ENCODE data around the gene NEURL1B. TPM values are rescaled to one million over a fixed set of nuclear protein-coding genes. Genes with fewer than 3 reads are reported as not detected.

NEURL1B gene
- total RNA-seq, 1 experiment from 2014 or later: 15.4 TPM

DNA sequence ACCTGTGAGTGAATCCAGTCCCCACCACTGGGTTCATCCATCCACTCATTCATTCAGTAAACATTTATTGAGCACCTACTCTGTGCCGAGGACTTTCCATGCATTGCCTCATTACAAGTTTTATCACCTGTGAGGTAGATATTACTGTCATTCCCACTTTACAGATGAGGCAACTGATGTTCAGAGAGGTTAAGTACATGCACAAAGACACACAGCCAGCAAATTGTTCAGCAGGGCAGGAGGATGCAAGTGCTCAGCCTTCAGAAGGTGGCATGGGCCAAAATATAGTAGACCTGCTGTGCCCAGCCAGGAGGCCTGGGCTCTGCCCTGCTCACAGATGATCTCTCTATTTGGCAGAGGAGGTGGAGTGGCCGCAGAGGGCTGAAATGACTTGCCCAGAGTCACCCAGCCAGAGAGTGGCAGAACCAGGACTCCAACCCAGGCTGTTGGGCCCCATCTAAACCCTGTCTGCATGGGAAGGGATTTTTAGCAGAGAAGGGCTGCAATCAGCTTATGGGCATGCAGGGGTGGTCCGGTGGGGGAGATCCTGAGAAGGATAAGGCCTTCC, 7.6 kb upstream of the NEURL1B start:
- no peaks in the 10 kb centered on the region for H3K4me1 ChIP-seq (replicated peaks)
- no peak overlapping the region for H3K4me3 ChIP-seq
- no peaks in the 10 kb centered on the region for H3K9me3 ChIP-seq (replicated peaks)
- DNase-seq (ENCODE audit: low read depth in 1 of 2, low spot score in 2 of 2): no peak
- H3K36me3 ChIP-seq: no peaks in the 10 kb centered on the region
- no peak overlapping the region for H3K27ac ChIP-seq
- H3K27me3 ChIP-seq (replicated peaks): peaks cover 6% of the 10 kb centered on the region; the same call in 1 of the 2 replicates

DNA sequence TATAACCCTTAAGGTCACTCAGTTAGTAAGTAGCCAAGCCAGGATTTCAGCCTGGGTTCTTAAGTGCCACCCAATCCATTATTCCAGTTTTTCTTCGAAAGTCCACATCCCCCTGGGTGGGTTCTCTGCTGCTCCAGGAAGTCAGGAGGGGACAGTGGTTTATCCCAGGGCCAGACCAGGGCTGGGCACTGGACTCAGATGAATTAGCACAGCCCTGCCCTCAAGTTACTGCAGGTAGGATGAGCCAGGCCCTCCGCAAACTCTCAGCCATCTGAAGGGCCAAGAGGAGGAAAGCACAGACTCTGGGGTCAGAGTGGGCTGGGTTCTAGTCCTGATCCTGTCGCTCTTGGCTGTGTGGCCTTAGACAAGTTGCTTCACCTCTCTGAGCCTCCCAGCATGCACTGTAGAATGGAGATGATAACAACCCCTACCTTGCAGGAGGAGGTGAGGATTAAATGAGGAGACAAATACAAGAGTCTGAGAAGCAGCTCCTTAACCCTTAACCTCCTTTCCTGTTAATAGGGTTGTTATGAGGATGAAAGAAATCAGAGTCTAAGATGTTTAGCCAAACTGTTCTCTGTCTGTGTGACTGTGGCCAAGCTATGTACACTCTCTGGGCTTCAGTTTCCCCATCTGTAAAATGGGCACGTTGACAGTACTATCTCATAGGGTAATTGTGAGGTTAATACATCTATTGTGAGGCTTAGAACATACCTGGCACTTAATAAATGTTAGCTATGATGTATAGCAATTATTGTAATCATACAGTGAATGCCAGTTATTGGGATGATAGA, 6.8 kb upstream of the NEURL1B start:
- Histone ChIP-seq H3K4me3 (no peak overlapping the region), H3K36me3 (no peaks in the 10 kb centered on the region), H3K27me3 (replicated peaks) (peaks cover 3% of the 10 kb centered on the region; the same call in 1 of the 2 replicates), H3K4me1 (replicated peaks) (no peaks in the 10 kb centered on the region), H3K9me3 (replicated peaks) (no peaks in the 10 kb centered on the region), H3K27ac (no peak overlapping the region)
- no peak for DNase-seq (ENCODE audit: low read depth in 1 of 2, low spot score in 2 of 2)

DNA sequence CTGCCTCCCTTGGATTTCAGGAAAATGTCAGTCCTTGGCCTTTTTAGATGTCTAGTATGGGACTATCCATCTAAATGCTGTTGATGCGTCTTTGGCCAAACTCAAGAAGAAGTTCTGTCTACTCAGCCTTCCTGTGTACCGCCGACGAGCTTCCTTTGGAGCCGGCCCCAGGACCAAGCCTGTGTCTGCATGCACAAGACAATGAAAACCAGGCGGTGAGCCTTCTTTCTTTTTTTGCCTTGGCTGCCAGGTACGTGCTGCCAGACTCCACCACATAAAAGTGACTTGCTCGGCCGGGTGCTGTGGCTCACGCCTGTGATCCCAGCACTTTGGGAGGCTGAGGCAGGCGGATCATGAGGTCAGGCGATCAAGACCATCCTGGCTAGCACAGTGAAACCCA, 6.0 kb upstream of the NEURL1B start:
- DNase-seq (ENCODE audit: low read depth in 1 of 2, low spot score in 2 of 2): no peak
- no peaks in the 10 kb centered on the region for H3K4me1 ChIP-seq (replicated peaks)
- H3K9me3 ChIP-seq (replicated peaks): no peaks in the 10 kb centered on the region
- no peaks in the 10 kb centered on the region for H3K36me3 ChIP-seq
- H3K27ac ChIP-seq: no peak overlapping the region
- H3K4me3 ChIP-seq: no peak overlapping the region
- H3K27me3 ChIP-seq (replicated peaks): no peaks in the 10 kb centered on the region

DNA sequence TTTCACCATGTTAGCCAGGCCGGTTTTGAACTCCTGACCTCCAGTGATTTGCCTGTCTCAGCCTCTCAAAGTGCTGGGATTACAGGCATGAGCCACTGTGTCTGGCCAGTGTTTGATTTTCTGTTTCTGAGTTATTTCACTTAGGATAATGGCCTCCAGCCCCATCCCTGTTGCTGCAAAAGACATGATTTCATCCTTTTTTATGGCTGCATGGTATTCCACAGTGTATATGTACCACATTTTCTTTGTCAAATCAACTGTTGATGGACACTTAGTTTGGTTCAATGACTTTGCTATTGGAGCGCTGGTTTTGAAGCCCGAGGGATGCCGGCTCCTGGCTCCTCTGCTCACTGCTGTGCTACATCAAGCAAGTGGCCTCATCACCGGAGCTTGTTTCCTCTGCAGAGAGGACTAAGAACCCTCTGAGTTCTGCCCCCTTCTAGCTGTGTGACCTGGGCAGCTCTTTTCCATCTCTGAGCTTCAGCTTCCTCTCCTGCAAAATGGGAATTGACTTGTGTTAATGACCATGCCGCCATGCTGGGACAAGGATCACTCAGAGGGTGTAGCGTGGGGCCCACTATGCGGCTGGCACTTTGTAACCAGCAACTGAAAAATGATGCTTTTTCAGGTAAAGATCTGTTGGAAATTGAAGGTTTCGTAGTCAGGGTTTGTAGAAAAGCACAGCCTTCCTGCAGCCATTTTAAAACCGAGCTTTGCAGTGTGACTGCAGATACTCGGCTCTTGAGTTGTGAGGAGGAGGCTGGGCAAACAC, 4.6 kb upstream of the NEURL1B start:
- H3K36me3 ChIP-seq: peaks cover 4% of the 10 kb centered on the region
- H3K27me3 ChIP-seq (replicated peaks): no peaks in the 10 kb centered on the region
- H3K4me1 ChIP-seq (replicated peaks): peaks cover 11% of the 10 kb centered on the region
- no peak overlapping the region for H3K27ac ChIP-seq
- no peak for DNase-seq (ENCODE audit: low read depth in 1 of 2, low spot score in 2 of 2)
- H3K4me3 ChIP-seq: no peak overlapping the region
- H3K9me3 ChIP-seq (replicated peaks): peaks cover 3% of the 10 kb centered on the region

DNA sequence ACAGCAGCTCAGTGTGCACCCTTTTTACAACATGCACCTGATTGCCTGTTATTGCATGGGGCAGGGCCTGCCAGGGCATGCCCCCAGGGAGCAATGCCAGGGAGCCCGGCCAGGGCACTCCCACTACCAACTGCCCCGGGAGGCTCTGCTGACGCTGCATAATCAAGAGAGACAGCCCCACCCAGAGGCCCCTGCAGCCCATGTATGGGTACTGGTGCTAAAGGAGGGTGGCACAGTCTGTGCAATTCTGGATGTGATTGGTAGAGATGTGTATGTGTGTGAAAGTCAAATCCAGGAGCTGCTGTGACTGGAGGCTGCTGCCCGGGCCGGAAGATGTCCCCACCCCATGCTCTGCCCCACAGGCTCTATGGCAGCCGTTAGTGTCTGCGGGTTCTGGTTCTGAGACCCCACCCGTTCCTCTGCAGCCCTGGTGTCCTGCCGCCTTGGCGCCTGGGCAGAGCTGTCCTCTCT, 3.9 kb upstream of the NEURL1B start:
- peaks cover 4% of the 10 kb centered on the region for H3K9me3 ChIP-seq (replicated peaks)
- H3K27ac ChIP-seq: no peak overlapping the region
- no peak for DNase-seq (ENCODE audit: low read depth in 1 of 2, low spot score in 2 of 2)
- peaks cover 18% of the 10 kb centered on the region for H3K4me1 ChIP-seq (replicated peaks)
- H3K36me3 ChIP-seq: peaks cover 7% of the 10 kb centered on the region
- no peaks in the 10 kb centered on the region for H3K27me3 ChIP-seq (replicated peaks)
- no peak overlapping the region for H3K4me3 ChIP-seq

DNA sequence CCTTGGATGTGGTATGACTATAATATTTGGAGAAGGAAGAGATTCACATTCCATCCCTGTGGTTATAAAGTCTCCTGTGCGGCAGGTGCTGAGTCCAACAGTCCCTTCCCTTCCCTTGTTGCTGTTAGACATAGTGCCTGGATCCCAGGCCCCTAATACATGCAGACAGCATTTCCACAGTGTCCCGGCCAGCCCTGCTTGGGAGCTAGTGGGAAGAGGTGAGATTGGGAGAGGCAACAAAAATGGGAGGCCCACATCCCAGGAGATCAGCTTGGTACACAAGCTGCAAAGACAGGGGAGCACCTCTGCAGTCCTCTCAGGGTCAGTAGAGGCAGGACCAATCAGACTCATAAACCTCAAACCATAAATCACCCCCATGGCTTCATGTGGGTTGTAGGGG, 3.3 kb upstream of the NEURL1B start:
- Histone ChIP-seq H3K4me1 (replicated peaks) (peaks cover 24% of the 10 kb centered on the region), H3K36me3 (peaks cover 10% of the 10 kb centered on the region), H3K27ac (no peak overlapping the region), H3K4me3 (no peak overlapping the region), H3K27me3 (replicated peaks) (no peaks in the 10 kb centered on the region), H3K9me3 (replicated peaks) (peaks cover 4% of the 10 kb centered on the region)
- no peak for DNase-seq (ENCODE audit: low read depth in 1 of 2, low spot score in 2 of 2)

DNA sequence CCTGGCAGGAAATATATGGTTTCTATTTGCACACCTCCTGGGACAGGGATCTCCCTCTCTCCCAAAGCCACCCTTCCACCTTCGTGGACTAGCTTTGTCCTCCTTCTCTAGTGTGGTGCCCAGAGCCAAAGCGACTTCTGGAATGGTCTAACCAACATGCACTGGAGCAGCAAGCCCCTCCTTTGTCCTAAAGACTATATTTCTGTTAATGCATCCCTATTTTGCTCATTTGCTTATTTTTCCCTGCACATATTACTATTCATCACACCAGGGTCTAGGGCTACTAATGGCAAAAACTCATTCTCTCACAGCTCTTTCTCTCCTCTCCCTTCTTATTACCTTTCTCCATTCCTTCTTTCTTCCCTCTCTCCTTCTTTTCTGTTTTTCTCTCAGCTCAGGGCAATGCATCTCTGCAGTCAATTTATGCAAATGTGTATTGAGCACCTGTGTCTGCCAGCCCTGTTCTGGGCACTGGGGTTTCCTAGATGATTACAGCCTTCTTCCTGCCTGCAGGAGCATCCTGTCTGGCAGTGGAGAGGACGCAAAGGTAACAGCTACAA, 2.8 kb upstream of the NEURL1B start:
- Histone ChIP-seq H3K36me3 (peaks cover 10% of the 10 kb centered on the region), H3K4me1 (replicated peaks) (peaks cover 29% of the 10 kb centered on the region), H3K27ac (no peak overlapping the region), H3K9me3 (replicated peaks) (peaks cover 4% of the 10 kb centered on the region), H3K27me3 (replicated peaks) (no peaks in the 10 kb centered on the region), H3K4me3 (no peak overlapping the region)
- no peak for DNase-seq (ENCODE audit: low read depth in 1 of 2, low spot score in 2 of 2)

DNA sequence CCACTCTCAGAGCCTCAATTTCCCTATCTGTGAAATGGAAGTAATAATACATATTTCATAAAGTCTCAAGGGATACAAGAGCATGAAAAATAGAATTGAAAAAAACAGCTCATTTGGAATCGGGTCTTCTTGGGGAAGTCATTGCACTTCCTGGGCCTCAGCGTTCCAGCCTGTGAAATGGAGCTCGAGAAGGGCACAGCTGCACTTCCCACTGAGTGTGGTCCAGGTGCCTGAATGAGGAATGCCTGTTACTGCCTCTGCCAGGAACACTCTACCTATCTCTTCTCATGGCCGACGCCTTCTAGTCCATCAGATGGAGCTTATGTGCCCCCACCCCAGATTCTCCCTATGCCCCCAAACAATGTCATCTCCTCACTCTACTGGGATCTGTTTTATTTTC, 924 bp upstream of the NEURL1B start:
- peaks cover 4% of the 10 kb centered on the region for H3K9me3 ChIP-seq (replicated peaks)
- H3K27me3 ChIP-seq (replicated peaks): no peaks in the 10 kb centered on the region
- no peak for DNase-seq (ENCODE audit: low read depth in 1 of 2, low spot score in 2 of 2)
- peaks cover 31% of the 10 kb centered on the region for H3K4me1 ChIP-seq (replicated peaks)
- no peak overlapping the region; the same call in 1 of the 2 replicates for H3K4me3 ChIP-seq
- peak overlapping the region; percentile 87; the same call in 1 of the 2 replicates for H3K27ac ChIP-seq
- H3K36me3 ChIP-seq: peaks cover 18% of the 10 kb centered on the region

DNA sequence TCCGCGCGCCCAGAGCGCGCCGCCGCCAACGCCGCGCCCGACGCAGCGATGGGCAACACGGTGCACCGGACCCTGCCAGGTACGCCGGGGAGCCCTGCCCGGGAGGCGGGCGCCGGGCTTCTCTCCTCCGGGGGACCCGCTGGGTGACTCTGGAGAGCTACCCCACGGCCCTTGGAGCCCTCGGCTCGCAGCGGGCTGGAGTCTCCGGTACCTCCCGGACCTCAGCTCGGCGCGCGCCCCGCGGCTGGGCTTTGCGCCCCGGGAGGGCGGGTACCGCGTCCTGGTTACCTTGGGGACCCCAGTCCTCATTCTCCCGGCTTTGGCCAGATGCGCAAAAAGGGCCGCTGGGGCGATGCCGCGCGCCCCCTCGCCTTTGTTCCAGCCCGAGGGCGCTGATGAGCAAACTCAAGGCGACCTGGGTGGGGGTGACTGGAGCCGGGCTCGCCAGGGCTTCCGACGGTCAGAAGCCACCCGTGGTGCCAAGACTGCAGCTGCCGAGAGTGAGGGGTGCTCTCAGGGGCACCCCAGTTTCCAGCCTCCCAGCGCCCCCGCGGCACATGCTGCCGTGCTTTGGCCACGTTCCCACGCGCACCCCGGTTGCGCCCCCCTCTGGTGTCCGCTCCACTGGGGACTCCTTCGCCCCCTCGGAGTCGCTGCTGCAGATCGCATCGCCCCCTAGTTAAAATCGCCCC, 442 bp downstream of the NEURL1B start:
- peaks cover 32% of the 10 kb centered on the region for H3K36me3 ChIP-seq
- peak overlapping the region; percentile 96 for H3K4me3 ChIP-seq
- H3K27ac ChIP-seq: peak overlapping the region; percentile 29
- H3K27me3 ChIP-seq (replicated peaks): no peaks in the 10 kb centered on the region
- H3K9me3 ChIP-seq (replicated peaks): peaks cover 4% of the 10 kb centered on the region
- peak in 1 of 2 experiments; percentile 81 for DNase-seq (ENCODE audit: low read depth in 1 of 2, low spot score in 2 of 2)
- H3K4me1 ChIP-seq (replicated peaks): peaks cover 31% of the 10 kb centered on the region

DNA sequence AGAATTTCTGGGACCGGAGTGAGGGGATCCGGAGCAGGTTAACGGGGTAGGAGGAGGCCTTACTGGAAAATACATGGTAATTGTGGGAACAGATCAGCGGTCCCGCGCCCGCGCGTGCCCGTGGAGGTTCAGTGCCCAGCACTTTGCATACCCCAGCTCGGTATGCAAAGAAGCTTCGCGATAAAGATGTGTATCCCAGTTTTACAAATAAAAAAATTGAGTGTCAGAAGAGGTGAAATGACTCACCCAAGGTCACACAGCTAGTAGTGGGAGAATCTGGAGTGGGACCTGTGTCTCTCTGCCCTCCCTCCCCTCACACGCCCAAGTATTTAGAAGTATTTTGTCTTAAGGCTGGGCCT, 967 bp downstream of the NEURL1B start:
- Histone ChIP-seq H3K9me3 (replicated peaks) (peaks cover 4% of the 10 kb centered on the region), H3K4me1 (replicated peaks) (peaks cover 31% of the 10 kb centered on the region), H3K27me3 (replicated peaks) (no peaks in the 10 kb centered on the region), H3K27ac (no peak overlapping the region), H3K4me3 (peak overlapping the region; percentile 96), H3K36me3 (peaks cover 32% of the 10 kb centered on the region)
- peak in 1 of 2 experiments; percentile 28 for DNase-seq (ENCODE audit: low read depth in 1 of 2, low spot score in 2 of 2)

DNA sequence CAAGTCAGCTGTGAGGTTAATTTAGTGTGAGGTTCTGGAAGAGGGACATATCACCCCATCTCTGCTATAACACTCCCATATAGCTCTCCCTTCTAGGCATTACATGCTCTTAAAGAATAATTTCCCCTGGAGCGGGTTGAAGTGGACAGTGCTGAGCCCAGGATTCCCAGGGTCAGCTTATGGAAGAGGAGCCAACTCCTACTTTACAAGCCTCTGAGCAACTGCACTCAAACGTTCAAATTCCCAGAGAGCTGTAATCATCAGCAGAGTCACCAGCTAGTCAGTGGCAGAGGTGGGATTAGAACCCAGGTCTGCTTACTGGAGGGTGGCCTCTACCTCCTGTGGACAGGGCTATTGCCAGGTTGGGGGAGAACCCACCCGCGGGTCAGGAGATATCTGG, 1.4 kb downstream of the NEURL1B start:
- Histone ChIP-seq H3K27me3 (replicated peaks) (no peaks in the 10 kb centered on the region), H3K4me1 (replicated peaks) (peaks cover 31% of the 10 kb centered on the region), H3K9me3 (replicated peaks) (peaks cover 4% of the 10 kb centered on the region), H3K27ac (no peak overlapping the region), H3K36me3 (peaks cover 32% of the 10 kb centered on the region), H3K4me3 (peak overlapping the region; percentile 96)
- no peak for DNase-seq (ENCODE audit: low read depth in 1 of 2, low spot score in 2 of 2)

DNA sequence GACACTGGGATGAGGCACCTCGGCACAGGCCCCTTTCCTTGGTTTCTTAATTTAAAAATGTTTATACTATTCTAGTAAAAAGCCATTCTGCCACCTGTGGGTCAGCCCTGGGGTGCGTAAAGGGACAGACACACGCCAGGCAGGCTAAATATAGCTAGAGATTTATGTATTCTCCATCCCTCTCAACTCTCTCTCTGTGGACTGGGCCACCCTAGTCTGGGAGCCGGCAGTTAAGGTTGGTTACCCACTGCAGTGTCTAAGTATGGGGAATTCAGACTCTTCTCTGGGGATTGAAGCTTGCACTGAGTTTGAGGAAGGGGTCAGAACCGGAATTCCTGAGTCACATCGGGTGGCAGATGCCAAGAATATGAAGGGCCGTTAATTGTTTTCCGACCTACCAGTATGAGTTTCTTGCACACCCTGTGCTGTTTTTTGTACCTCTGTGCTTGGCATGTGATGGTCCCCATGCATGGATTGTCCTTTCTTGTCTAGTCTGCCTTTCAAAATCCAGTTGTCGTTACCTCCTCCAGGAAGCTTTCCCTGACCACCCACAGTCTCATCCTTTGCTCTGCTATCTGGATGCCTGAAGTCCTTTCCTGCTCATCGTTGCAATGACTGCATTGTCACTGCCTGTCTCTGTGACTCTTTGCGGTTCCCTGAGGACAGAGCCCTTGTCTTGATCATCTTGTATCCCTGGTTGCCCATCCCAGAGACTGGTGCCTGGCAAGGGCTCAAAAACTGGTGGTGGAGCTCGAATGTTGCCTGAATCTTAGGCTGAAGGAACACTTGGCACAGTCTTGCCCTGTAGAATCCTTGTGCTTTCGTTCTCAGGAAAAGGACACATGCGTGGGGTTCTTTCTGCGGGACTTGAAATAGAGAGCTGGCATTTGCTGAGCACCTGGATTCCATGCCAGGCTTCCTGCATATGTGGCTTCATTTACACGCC, 2.1 kb downstream of the NEURL1B start:
- DNase-seq (ENCODE audit: low read depth in 1 of 2, low spot score in 2 of 2): no peak
- Histone ChIP-seq H3K4me1 (replicated peaks) (peaks cover 31% of the 10 kb centered on the region), H3K4me3 (no peak overlapping the region)

More for the DNA sequence above, 2.1 kb downstream of the NEURL1B start:
- no peak overlapping the region for H3K27ac ChIP-seq
- H3K36me3 ChIP-seq: peaks cover 35% of the 10 kb centered on the region
- H3K27me3 ChIP-seq (replicated peaks): no peaks in the 10 kb centered on the region
- H3K9me3 ChIP-seq (replicated peaks): peaks cover 4% of the 10 kb centered on the region
